ENCODE results near the gene ATP6V0E2.
"Not testable (repeated sequence)": the region's sequence is repeated elsewhere in the genome, so short reads cannot be mapped to it uniquely, and the experiment has no call there.

ATP6V0E2 gene

DNA sequence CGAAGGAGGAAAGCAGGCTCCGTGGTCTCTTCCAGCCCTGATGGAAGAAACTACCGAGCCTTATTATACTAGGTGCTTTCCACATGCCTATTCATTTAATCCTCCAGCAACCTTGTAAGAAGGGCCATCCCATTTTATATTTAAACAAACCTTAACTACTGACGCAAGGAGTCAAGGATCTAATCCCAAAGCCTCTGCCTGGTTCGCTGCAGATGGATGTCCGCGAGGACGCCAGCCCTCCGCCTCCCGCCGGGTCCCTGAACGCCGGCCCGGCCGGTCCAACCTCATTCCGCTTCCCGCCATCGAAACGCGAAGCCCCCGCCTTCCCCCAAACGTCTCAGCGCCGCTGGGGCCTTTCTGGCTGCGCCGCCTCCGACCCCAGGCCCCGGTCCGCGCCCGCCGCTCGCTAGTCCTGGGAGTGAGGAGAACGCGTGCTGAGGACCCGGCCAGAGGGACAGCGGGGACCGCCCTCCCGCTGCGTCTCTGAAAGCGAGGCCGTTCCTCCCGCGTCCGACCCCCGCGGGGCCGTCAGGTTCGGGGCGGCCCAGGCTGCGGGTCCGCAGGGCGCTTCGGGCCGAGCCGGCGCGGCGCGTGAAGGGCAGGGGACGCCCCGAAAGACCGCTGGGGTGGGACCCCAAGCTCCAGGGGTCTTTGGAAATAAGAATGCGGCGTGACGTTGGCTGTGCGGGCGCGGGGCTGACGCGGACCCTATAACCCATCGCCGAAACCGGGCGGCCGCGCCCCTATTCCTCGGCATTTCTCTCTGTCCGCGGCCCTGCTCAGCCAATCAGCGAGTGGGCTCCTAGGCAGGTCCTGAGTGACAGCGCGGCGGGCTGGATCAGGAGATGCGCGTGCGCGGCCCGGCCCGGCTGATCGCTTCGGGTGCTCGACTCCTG lies at the start of gene ATP6V0E2:
Gene ATP6V0E2, plus strand, starts transcription at position 896 of the 896 bp plus-strand sequence. CDS start 97 bp downstream, outside the sequence.
- DNase-seq (ENCODE audit: insufficient read length, low spot score) (no peak), FAIRE-seq (no peak)
- TF ChIP-seq POLR2A (IDR thresholded peaks at IDR 0.05; ENCODE audit: low read depth, low read length) = peak; percentile 24; the same call in 1 of the 2 replicates

DNA sequence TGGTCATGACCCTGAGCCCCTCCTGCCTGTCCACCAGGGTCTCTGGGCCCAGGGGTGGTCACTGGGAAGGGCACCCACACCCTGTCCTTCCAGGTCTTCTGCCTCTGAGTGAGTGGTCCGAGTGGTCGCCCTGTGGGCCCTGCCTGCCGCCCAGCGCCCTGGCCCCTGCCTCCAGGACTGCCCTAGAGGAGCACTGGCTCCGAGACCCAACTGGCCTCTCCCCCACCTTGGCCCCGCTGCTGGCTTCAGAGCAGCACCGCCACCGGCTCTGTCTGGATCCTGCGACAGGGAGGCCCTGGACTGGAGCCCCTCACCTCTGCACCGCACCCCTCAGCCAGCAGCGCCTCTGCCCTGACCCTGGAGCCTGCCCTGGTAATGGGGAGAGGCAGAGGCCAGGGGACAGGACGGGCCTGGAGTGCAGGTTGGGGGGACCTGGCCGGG lies 49.4 kb upstream of the ATP6V0E2 start:
- no peak for DNase-seq (ENCODE audit: insufficient read length, low spot score)
- no peak for FAIRE-seq
- no peak for TF ChIP-seq POLR2A (IDR thresholded peaks at IDR 0.05; ENCODE audit: low read depth, low read length)

- no peak for FAIRE-seq
- no peak for TF ChIP-seq POLR2A (IDR thresholded peaks at IDR 0.05; ENCODE audit: low read depth, low read length)
Measured at GRCh38 chr7:149824748-149825566, 48.8 kb upstream of the ATP6V0E2 start.

DNA sequence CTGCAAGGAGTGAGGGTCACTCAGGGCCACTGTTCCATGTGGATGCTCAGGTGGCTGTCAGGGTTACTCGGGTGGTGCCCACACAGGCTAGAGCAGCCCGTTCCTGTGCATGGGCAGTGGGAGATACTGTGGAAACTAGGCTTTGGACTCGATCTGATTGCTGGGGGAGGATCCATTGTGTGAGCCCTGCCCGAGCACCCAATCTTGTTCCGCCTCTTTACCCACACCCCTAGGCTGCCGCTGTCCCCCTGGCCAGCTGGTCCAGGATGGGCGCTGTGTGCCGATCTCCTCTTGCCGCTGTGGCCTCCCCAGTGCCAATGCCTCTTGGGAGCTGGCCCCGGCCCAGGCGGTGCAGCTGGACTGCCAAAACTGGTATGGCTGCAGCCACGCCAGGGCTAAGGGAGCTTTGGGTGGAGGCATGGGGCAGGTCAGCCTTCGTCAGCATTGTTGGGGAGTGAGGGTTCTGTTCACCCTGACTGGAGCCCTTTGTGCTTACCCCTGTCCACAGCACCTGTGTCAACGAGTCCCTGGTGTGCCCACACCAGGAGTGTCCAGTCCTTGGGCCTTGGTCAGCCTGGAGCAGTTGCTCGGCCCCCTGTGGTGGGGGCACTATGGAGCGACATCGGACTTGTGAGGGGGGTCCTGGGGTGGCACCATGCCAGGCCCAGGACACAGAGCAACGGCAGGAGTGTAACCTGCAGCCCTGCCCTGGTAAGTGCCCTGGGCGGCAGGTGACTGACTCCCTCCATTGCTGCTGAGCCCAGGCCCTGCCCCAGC lies 48.0 kb upstream of the ATP6V0E2 start:
- no peak for TF ChIP-seq POLR2A (IDR thresholded peaks at IDR 0.05; ENCODE audit: low read depth, low read length)
- DNase-seq (ENCODE audit: insufficient read length, low spot score) (no peak), FAIRE-seq (no peak)

More at GRCh38 chr7:149824748-149825566, 48.8 kb upstream of the ATP6V0E2 start:
- DNase-seq (ENCODE audit: insufficient read length, low spot score) = no peak

- DNase-seq (ENCODE audit: insufficient read length, low spot score) (no peak), FAIRE-seq (no peak)
- no peak for TF ChIP-seq POLR2A (IDR thresholded peaks at IDR 0.05; ENCODE audit: low read depth, low read length)
Measured at GRCh38 chr7:149826344-149827088, 47.3 kb upstream of the ATP6V0E2 start.

- no peak for TF ChIP-seq POLR2A (IDR thresholded peaks at IDR 0.05; ENCODE audit: low read depth, low read length)
- no peak for FAIRE-seq
- DNase-seq (ENCODE audit: insufficient read length, low spot score) = no peak
Measured at GRCh38 chr7:149827089-149827981, 46.4 kb upstream of the ATP6V0E2 start.

GRCh38 chr7:149828357-149829309 lies 45.1 kb upstream of the ATP6V0E2 start:
- FAIRE-seq = no peak
- TF ChIP-seq POLR2A (IDR thresholded peaks at IDR 0.05; ENCODE audit: low read depth, low read length) = no peak
- no peak for DNase-seq (ENCODE audit: insufficient read length, low spot score)

- DNase-seq (ENCODE audit: insufficient read length, low spot score); FAIRE-seq: not testable (repeated sequence)
Measured at GRCh38 chr7:149830527-149830926, 43.2 kb upstream of the ATP6V0E2 start.

GRCh38 chr7:149830997-149831740 lies 42.6 kb upstream of the ATP6V0E2 start:
- TF ChIP-seq POLR2A (IDR thresholded peaks at IDR 0.05; ENCODE audit: low read depth, low read length) = no peak
- FAIRE-seq (no peak), DNase-seq (ENCODE audit: insufficient read length, low spot score) (no peak)

DNA sequence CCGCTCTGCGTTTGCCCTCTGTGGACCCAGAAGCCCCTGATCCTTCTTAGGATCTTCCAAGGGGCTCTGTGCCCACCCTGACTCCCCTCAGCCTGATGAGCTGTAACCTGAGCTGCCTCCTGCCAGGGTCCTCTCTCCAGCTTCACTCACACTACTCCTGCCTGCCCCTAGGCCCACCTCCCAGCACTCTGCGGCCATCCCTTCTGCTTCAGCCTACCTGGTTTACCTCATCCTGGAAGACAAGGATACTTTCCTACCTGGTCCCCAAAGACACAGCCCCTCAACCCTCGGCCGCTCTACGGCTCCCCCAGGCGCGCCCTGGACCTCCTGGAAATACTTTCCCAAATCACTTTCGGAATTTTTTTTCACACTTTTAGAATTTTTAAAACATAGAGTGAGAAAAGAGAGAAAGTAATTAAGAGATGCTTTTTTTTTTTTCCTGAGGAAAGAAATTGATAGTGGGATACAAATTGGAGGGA lies 42.0 kb upstream of the ATP6V0E2 start:
- FAIRE-seq = no peak
- TF ChIP-seq POLR2A (IDR thresholded peaks at IDR 0.05; ENCODE audit: low read depth, low read length) = no peak
- DNase-seq (ENCODE audit: insufficient read length, low spot score) = no peak

Data from H54 (cell line).